Duodenal mucosa (tissue), 2 donors: ENCODE measurements around the gene GLT6D1.

Experiments used
- H3K27ac ChIP-seq: one replicate; pipeline ENCODE4 v1.7.0; 2013; ENCODE audit warnings: low read depth, low read length
- H3K27me3 ChIP-seq, 2 donors: one replicate each; pipeline ENCODE4 v1.7.0; 2013; ENCODE audit warnings: low read length in 2 of 2, control low read depth in 1 of 2; ENCODE audit not compliant: insufficient read depth in 2 of 2, control insufficient read depth in 1 of 2
- H3K36me3 ChIP-seq, 2 donors: one replicate each; pipeline ENCODE4 v1.7.0; 2013; ENCODE audit warnings: low read length in 2 of 2, control low read depth in 1 of 2; ENCODE audit not compliant: insufficient read depth in 2 of 2, control insufficient read depth in 1 of 2
- H3K4me1 ChIP-seq, 2 donors: one replicate each; pipeline ENCODE4 v1.7.0; 2013; ENCODE audit warnings: low read length in 2 of 2, control low read depth in 1 of 2; ENCODE audit not compliant: insufficient read depth in 2 of 2, control insufficient read depth in 1 of 2
- H3K4me3 ChIP-seq, 2 donors: one replicate each; pipeline ENCODE4 v1.7.0; 2013; ENCODE audit warnings: low read length in 2 of 2, low read depth in 1 of 2
- H3K9ac ChIP-seq, 2 donors: one replicate each; pipeline ENCODE4 v1.7.0; 2013; ENCODE audit warnings: low read length in 2 of 2, low read depth in 1 of 2
- H3K9me3 ChIP-seq, 2 donors: one replicate each; pipeline ENCODE4 v1.7.0; 2013; ENCODE audit warnings: low read length in 2 of 2, control low read depth in 1 of 2; ENCODE audit not compliant: control insufficient read depth in 1 of 2

The GLT6D1 gene

GRCh38 chr9:135624282-135624681, 15.1 kb downstream of the GLT6D1 start:
- Histone ChIP-seq H3K27ac (no peak overlapping the region), H3K27me3 (no peaks in the 10 kb centered on the region), H3K9ac (no peak overlapping the region), H3K9me3 (peaks cover 0 to 3% of the 10 kb centered on the region in 2 donors), H3K4me3 (no peak overlapping the region), H3K4me1 (no peaks in the 10 kb centered on the region), H3K36me3 (no peaks in the 10 kb centered on the region)

DNA sequence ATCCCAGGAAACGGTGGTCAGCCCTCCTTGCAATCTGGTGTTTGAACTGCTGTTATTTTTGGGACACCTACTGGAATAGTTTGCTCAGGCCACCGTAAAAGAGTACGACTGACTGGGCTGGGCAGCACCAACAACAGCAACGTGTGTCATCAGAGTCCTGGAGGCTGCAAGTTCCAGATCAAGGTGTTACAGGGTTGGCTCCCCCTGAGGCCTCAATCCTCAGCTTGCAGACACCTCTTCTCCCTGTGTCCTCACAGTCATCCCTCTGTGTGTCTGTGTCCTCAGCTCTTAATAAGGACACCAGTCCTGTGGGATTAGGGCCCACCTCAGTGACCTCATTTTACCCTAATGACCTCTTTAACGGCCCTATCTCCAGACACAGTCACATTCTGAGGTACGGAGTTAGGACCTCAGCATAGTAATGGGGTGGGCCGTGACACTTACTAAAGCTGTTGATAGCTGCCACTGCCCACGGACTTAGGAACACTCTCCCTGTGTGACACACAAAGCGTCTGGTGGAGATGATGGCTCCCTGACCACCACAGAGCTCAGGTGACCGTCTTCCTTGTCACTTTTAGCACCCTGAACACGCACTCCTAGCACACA, 16.8 kb downstream of the GLT6D1 start:
- Histone ChIP-seq H3K4me1 (no peaks in the 10 kb centered on the region), H3K27me3 (no peaks in the 10 kb centered on the region), H3K9ac (no peak overlapping the region), H3K36me3 (no peaks in the 10 kb centered on the region), H3K9me3 (peaks cover 0 to 3% of the 10 kb centered on the region in 2 donors), H3K27ac (no peak overlapping the region), H3K4me3 (no peak overlapping the region)

DNA sequence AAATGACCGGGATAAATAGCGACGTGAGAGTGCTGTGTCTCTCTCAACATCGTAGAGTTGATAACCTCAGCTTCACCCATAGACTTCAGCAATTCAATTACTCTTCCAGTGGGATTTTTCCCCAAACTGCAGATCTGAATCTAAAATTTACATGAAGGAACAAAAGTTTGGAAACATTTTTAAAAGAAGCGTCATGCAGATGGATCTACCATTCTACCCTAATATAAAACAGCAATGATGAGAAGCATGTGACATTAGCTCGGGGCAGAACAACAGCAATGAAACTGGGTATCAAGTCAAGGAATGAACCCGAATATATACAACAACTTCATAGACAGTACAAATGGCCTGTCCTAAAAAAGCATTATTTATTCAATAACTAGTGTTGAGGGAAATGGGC, 18.8 kb downstream of the GLT6D1 start:
- H3K36me3 ChIP-seq: no peaks in the 10 kb centered on the region

DNA sequence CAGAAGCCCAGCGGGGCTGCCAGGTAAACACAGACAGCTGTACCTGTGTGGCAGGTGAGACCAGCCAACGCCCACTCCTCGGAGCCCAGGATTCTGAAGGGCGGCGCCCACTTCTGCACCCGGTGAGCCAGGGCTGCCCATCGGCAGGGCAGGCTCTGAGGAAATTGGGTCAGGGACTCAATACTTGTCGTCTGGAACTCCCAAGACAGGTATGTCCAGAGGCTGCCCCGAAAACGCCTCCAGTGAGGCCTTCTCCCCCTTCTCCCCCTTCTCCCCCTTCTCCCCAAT, 19.8 kb downstream of the GLT6D1 start:
- Histone ChIP-seq H3K36me3 (no peaks in the 10 kb centered on the region), H3K9me3 (no peaks in the 10 kb centered on the region), H3K27me3 (no peaks in the 10 kb centered on the region), H3K4me1 (no peaks in the 10 kb centered on the region), H3K27ac (no peak overlapping the region), H3K9ac (no peak overlapping the region), H3K4me3 (no peak overlapping the region)

More for the DNA sequence above, 18.8 kb downstream of the GLT6D1 start:
- H3K9ac ChIP-seq: no peak overlapping the region
- H3K4me3 ChIP-seq: no peak overlapping the region
- H3K27ac ChIP-seq: no peak overlapping the region
- H3K4me1 ChIP-seq: no peaks in the 10 kb centered on the region
- no peaks in the 10 kb centered on the region for H3K27me3 ChIP-seq
- H3K9me3 ChIP-seq: no peaks in the 10 kb centered on the region

- H3K27me3 ChIP-seq: no peaks in the 10 kb centered on the region
- H3K4me3 ChIP-seq: no peak overlapping the region
- no peak overlapping the region for H3K27ac ChIP-seq
- H3K36me3 ChIP-seq: no peaks in the 10 kb centered on the region
- no peak overlapping the region for H3K9ac ChIP-seq
- H3K9me3 ChIP-seq: no peaks in the 10 kb centered on the region
- no peaks in the 10 kb centered on the region for H3K4me1 ChIP-seq
These were observed 20.3 kb downstream of the GLT6D1 start for GRCh38 chr9:135618866-135619598.

GRCh38 chr9:135617991-135618411, 21.3 kb downstream of the GLT6D1 start:
- no peaks in the 10 kb centered on the region for H3K9me3 ChIP-seq
- H3K27me3 ChIP-seq: no peaks in the 10 kb centered on the region
- no peak overlapping the region for H3K27ac ChIP-seq
- H3K36me3 ChIP-seq: no peaks in the 10 kb centered on the region
- H3K4me3 ChIP-seq: no peak overlapping the region
- H3K9ac ChIP-seq: no peak overlapping the region
- no peaks in the 10 kb centered on the region for H3K4me1 ChIP-seq

GRCh38 chr9:135617538-135617900, 21.8 kb downstream of the GLT6D1 start:
- Histone ChIP-seq H3K9me3 (no peaks in the 10 kb centered on the region), H3K4me3 (no peak overlapping the region), H3K27me3 (no peaks in the 10 kb centered on the region), H3K9ac (no peak overlapping the region), H3K4me1 (no peaks in the 10 kb centered on the region), H3K36me3 (no peaks in the 10 kb centered on the region), H3K27ac (no peak overlapping the region)

DNA sequence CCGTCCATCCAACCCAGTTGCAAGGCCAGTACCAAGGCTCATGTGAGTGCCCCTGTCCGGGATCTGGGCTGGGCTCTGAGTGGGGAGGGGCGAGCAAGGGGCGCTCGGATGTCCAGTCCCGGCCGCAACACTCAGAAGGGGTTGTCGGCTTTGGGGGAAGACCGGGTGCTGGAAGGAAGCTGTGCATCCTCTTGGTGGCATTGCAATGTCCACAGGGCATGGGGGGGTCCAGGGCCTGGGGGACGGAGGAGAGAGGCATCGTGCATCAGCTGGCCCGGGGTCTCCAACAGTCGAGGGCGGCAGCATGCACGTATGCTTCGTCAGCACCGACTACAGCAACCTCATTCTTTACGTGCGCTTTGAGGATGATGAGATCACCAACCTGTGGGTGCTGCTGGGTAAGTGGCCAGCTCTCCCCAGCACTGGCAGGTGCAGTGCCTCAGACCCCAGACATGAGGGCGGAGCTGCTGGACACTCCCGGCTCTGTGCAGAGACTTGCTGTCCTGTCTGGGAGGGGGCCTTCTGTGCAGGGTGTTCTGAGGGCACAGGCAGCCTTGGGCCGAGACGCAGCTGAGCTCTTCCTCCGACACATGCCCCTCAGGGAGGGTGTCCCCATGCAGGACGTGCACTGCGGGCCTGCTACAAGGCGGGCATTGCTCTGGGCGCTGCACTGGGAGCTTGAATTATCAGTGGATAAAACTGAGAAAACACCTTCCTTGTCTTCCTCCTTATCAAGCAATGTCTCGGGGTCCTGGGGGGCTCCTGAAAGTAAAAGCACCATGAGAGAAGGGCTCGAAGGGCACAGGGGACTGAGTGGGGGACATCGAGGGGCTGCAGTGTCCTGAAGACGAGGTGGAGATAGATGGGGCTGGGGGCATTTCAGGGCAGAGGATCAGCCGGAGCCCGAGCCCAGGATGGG, 22.5 kb downstream of the GLT6D1 start:
- Histone ChIP-seq H3K36me3 (no peaks in the 10 kb centered on the region), H3K9ac (no peak overlapping the region), H3K4me1 (no peaks in the 10 kb centered on the region), H3K9me3 (no peaks in the 10 kb centered on the region), H3K4me3 (no peak overlapping the region), H3K27me3 (no peaks in the 10 kb centered on the region), H3K27ac (no peak overlapping the region)

DNA sequence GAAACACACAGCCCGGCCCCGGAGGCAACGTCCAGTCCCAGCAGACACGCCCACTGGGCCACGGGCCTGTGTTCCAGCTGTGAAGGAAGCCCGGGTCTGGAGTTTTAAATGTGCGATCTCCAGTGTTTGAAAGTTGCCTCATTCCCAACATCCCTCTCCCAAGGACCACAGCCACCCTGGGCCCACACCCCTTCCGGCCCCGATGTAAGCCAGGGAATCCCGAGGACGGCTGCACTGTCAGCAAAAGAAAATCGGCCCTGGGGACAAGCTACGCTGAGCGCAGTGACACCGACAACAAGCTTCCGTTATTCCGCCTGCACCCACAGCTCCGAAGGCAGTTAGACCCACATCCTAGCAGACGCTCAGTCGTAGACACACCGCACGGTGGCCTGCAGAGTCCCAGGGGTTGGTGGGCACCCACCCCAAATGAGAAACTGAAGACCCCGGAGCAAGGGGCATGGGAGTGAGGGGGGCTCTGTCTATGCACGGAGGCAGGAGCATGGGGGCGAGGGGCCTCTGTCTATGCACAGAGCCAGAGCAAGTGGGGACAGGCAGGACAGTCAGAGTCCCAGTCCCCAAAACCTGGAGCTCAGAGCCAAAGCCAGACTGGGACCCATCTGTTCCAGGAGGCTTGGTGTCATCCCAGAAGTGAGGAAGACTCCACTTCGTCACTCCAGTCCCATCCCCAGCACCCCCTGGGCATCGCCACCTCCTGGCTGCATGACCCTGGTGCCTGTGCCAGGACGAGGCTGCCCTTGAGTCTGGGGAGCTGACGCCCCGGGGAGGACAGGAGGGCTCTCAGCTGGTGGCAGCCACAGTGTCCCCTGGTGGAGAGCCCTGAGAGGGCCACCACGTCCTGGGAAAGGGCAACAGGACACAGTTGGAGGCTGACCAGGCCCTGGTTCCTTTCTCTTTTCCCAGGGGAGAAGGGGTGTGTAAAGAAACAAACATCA, 23.4 kb downstream of the GLT6D1 start:
- Histone ChIP-seq H3K36me3 (no peaks in the 10 kb centered on the region), H3K27me3 (no peaks in the 10 kb centered on the region), H3K27ac (no peak overlapping the region), H3K4me1 (no peaks in the 10 kb centered on the region), H3K9me3 (no peaks in the 10 kb centered on the region), H3K4me3 (no peak overlapping the region), H3K9ac (no peak overlapping the region)
